AML-193 (cell line): Measurements from ENCODE around the gene ARSD.
"Not testable (repeated sequence)": the region's sequence is repeated elsewhere in the genome, so short reads cannot be mapped to it uniquely, and the experiment has no call there.

Source experiments
- DNase-seq, 2 experiments: peaks; one replicate each; lab custom pipeline; 2025; lab: John Stamatoyannopoulos, UW

ARSD gene

DNA sequence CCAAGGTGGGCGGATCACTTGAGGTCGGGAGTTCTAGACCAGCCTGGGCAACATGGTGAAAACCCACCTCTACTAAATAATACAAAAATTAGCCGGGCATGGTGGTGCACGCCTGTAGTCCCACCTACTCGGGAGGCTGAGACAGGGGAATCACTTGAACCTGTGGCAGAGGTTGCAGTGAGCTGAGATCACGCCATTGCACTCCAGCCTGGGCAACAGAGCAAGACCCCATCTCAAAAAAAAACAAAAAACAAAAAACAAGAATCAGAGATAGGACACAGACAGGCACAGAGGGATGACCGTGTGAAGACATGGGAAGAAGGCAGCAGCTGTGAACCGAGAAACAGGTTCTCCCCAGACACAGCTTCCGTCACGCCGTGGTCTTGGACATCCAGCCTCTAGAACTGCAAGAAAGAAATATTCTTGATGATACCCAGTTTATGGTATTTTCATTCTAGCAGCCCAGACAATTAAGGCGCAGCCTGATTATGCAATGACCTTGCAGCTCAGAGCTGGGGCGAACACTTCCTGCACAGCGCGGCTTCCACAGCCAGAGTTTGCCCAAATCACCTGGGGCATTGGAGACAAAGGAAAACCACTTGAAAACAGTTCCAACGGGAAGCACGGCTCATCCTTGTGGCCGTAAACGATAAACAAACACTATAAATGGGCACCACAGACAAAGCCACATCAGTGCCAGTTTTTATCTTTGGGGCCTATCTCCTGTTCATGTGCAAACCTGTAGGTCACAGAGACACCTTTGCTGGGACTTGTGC is 4.2 kb upstream of the ARSD start:
- DNase-seq, result no peak

DNA sequence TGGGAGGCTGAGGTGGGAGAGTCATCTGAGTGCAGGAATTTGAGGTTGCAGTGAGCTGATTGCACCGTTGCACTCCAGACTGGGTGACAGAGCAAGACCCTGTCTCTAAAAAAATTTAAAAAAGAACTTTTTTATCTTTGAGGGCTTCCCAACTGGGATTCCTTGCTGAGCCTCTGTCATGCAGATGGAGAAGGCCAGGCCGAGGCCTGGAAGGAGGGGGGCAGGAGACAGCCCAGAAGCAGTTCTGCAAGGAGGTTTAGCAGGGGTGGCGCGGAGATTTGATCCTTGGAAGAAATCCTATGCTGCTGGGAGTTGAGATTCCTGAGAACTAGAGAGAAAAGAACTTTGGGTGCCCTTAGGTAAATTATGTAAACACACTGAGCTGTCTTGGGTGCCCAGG is 2.5 kb upstream of the ARSD start:
- no peak for DNase-seq

DNA sequence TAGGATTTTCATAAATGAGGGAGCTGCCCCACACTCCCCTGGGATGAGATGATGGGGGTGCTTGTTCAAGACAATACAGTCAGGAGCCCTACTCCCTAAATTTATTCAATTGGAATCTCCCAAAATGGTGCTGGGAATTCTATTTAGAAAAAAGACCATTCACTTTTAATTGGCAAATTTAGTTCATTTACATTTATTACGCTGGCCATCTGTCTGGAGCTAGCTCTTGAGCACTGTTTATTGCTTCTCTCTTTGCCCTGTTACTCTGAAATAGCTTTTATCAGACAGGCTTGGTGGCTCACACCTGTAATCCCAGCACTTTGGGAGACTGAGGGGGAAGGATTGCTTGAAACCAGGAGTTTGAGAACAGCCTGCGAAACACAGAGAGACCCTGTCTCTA is 2.0 kb upstream of the ARSD start:
- DNase-seq, result no peak

DNA sequence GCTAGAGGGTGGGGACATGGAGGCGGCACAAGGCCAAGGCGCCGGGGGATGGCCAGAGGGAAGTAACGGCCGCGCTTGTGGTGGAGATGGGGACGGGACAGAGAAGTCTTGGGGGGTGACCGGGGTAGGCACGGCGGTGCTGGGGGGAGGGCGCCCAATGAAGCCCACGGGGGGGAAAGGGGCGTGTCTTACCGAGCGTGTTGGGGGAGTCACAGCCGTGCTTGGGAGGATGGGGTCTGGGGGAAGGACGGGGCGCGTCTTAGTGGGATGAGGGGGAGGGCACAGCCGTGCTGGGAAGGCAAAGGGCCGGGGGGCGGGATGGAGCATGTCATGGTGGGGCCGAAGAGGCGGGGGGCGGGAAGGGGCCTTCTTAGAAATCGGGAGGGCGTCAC is 952 bp downstream of the ARSD start:
- DNase-seq, result no peak

- no peak for DNase-seq
These were observed 2.4 kb downstream of the ARSD start for GRCh38 chrX:2926664-2927275.

- DNase-seq, result not testable (repeated sequence)
These were observed 2.9 kb downstream of the ARSD start for GRCh38 chrX:2926255-2926654.

DNA sequence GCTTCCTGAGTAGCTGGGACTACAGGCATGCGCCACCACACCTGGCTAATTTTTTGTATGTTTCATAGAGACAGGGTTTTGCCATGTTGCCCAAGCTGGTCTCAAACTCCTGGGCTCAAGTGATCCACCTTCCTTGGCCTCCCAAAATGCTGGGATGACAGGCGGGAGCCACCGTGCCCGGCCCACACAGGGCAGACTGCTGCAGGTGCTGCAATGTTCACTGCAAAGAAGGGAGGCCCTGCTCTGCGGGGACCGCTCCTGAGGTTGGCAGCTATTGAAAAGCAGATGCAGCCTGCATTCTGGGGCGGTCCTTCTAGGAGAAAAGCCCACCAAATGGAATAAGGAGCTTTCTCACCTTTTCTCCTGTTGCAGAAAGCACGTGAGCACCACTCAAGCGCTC is 5.0 kb downstream of the ARSD start:
- no peak for DNase-seq

DNA sequence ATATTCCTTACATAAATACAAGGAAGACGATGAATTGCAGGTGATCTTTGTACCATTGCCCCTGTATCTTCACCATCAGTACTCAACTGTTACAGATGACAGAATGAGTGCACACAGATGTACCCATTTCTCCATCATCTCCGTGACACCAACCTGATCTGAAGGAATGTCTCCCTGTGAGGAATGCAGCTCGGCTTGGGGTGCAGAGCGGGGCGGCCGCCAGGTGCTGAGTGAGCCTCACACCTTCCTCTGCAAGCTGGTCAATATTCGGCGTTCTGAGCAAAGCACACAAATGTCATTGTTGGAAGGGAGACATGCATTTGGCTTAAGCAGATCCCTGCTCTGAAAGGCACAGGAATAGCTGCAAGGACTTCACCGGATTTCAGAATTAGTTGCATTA is 7.4 kb downstream of the ARSD start:
- no peak for DNase-seq

- DNase-seq, result no peak
These were observed 7.9 kb downstream of the ARSD start for GRCh38 chrX:2921193-2921592.

DNA sequence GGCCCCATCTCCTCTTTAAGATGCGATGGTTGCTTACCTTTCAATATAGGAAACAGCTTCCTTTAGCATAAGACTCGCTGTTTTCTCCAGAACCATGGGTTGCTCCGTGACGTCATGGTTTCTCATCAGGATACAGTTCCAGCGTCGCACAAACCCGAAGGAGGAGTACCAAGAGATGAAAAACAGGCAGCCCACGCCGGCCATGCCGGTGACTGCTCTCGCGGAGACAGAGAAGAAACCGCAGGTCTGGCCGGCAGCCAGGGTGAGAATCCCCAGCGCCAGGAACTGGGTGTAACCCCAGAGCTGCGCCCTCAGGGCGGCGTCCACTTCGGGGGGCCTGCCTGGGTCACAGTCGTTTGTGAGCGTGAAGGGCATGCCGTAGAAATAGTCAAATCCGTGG is 11.4 kb downstream of the ARSD start:
- DNase-seq, result no peak

DNA sequence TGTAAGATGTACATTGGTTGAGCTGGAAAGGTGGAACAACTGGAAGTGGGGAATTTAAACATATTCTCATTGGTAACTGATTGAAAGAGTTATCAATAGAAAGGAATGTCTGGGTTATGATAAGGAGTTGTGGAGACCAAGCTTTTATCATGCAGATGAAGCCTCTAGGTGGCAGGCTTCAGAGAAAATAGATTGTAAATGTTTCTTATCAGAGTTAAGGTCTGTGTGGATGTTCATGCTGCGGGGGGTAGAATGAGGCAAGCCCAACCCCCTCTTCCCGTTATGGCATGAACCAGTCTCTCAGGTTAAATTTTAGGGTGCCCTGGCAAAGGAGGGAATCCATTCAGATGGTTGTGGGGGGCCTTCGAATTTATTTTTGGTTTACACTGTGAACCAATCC is 16.0 kb downstream of the ARSD start:
- DNase-seq, result no peak

DNA sequence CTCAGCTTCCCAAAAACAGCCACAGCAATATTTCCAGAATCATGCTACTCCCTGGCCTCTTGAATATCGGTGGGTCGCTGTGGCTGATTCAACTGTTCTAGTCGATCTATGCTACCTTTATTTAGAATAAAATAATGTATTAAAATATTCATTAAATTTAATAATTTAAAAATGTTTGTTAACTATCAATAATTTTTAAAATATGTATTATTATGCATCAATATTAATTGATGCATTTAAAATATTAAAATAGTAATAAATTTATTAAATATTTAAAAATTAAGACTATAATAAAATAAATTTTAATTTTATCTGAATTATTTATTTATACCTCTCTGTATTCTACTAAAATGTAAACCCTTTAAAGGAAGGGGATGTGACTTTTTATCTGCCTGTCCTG is 19.0 kb downstream of the ARSD start:
- no peak for DNase-seq

- DNase-seq, result no peak
These were observed 20.9 kb downstream of the ARSD start for GRCh38 chrX:2908125-2908685.

DNA sequence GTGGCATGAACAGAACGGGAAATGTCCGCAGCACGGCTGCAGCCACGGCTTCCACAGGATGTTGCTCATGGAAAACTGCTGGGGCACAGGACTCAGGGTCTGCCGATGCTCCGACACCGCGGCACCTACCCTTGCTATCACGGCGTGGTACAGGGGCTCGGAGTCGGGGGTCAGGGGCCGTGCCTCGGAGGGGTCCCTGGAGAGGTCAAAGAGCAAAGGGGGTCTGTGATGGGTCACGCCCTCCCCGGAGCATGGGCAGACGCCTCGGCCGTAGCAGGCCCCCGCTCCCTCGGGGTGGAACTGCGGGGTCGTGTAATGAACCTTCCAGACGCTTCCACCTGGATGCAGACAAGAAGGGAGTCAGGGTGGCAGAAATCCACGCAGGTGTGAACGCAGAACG is 21.8 kb downstream of the ARSD start:
- DNase-seq, result no peak

GRCh38 chrX:2903366-2903765 is 25.8 kb downstream of the ARSD start:
- no peak for DNase-seq

DNA sequence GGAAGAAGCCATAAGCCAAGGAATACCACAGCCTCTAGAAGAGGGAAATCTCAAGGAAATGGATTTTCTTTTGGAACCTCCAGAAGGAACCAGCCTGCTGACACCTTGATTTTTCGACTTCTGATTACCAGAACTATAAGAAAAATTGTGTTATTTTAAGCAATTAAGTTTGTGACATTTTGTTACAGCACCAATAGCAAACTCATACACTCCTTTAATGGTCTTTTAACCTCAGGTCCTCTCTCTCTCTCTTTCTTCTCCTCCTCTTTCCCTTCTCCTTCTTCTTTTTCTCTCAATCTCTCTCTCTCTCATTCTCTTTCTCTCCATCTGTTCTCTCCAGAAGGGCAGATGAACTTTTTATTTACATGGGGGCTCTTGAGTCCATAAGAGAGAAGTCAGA is 26.3 kb downstream of the ARSD start:
- DNase-seq, result no peak

- no peak for DNase-seq
These were observed 27.6 kb downstream of the ARSD start for GRCh38 chrX:2901367-2902036.

DNA sequence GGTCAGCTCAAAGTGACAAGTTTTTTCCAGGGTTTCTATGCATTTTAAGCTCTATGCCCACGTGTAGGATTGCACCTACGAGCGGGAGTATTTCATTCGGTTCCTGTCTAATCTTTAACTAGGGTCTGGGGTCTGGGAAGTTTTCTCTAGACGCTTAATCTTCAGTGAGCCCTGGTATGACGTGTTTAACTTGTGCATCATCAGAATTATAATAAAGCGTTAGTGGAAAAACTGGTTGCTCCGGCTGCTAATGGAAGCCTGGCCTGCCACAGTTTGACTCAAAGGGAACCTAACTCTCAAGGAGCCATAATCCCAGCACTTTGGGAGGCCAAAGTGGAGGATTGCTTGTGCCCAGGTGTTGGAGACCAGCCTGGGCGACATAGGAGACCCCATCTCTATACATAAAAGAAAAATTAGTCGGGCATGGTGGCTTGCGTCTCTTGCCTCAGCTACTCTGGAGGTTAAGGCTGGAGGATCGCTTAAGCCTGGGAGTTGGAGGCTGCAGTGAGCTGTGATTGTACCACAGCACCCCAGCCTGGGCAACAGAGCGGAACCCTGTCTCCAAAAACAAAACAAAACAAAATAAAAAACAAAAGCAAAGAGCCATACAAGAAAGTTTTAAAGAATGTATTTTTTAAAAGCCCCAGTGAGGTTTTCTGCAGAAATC is 30.2 kb downstream of the ARSD start:
- no peak for DNase-seq

DNA sequence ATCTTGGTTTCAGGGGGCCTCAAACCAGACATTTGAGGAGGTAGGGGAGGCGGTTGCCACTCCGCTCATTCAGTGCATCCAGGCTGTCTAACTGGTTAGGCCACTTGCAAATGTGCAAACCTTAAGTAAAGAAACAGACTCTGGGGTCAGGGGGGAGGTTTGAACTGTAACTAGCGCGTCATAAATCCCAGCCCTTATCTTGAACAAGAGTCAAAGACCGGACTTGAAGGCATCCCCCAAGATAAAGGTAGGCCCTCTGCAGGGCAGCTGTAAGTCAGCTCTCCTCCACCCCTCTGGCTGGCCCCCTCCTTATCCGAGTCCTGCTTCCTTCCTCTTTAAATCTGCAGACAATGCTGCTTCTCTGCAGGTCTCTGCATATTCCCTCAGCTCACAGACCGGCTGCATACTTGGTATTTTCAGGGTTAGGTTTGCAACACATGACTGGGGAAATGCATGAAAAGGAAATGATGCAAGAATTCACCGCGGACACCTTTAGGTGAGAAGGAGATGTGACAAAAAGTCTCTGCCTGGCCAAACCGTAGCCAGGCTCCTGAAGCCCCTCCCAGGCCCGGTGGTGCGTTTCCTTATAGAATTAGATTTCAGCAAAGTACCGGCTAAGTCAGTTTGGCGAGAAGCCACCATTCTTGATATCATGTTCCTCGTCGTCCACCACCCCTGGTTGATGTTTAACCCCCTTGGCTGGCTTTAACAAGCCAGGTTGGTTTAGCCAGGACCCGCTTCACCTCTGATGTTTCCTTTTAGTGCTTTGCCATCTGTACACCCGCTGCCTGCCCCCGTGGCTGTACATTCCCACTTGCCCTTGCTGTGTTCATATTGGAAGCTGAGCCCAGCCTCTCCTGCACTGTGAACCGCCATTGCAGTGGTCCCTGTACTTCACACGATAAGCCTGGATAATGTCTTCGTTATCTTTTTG is 31.2 kb downstream of the ARSD start:
- not testable (repeated sequence) for DNase-seq

DNA sequence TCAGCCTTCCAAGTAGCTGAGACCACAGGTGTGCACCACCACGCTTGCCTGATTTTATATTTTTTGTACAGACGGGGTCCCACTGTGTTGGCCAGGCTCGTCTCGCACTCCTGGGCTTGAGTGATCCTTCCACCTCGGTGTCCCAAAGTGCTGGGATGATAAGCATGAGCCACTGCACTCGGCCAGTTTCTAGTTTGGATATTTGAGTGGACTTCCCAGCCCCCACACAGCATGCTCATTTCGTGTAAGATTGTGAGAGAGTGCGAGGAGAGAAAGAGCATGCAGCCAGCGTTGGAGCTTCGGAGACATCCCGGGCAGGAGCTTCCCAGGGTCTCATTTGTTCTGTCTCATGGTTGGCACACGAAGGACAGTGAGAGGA is 31.8 kb downstream of the ARSD start:
- DNase-seq, result no peak

GRCh38 chrX:2894885-2895292 is 34.2 kb downstream of the ARSD start:
- DNase-seq, result no peak
